SH-SY5Y (cell line): ENCODE data around the gene OR51D1.

Experiments used
- GATA2 ChIP-seq: IDR thresholded peaks from 2 replicates; pipeline ENCODE4 v1.6.1; 2011; ENCODE audit warnings: mild to moderate bottlenecking, low read depth, low read length
- GATA3 ChIP-seq: IDR thresholded peaks from 2 replicates; pipeline ENCODE4 v1.6.1; 2011; ENCODE audit warnings: low read depth, mild to moderate bottlenecking, low read length, moderate library complexity

DNA sequence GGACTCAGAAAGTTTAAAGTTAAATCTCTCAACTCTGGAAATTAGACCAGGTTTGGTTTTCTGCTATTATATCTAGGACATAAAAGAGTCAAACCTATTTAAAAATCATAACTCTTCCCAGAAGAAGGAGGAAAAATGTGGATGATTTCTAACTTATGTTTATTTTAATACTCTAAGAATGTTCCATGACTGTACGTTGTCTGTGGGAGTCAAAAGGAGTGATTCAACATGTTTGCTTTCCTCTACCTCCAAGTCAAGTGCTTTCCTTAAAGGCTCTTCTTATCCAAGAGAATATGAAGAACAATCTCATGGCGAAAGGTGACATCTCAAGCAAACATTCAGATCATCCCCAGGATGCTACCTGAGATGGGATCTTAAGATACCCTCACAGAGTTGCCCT lies 28.1 kb downstream of the OR51D1 start:
- TF ChIP-seq GATA2 (no peak), GATA3 (no peak)
